Heart left ventricle (tissue), 13 donors: ENCODE measurements around the gene GDI1.

ENCODE experiments used
- POLR2A ChIP-seq, 2 donors: fragments of 450-650 bp; IDR thresholded peaks; one replicate each; pipeline ENCODE4 v1.6.1; 2017; ENCODE audit warnings: antibody characterized with exemption in 2 of 2, mild to moderate bottlenecking in 2 of 2, moderate library complexity in 2 of 2
- TF ChIP-seq, protein P1 (sequence below), 12 donors: fragments of 200-600 bp; sonication (generic) in 4 of 12; IDR thresholded peaks; one replicate each; pipeline versions ENCODE4 v1.5.0 to v1.8.0; 2018 to 2022; ENCODE audit warnings: antibody characterized with exemption in 12 of 12, mild to moderate bottlenecking in 5 of 12
- donor health status: ischemic (EF 13 %, LVEDD 7.1; RV severe dilation, severe dysfunction).
- donor health status: DM: no; HTN: yes; CAD: no.
- donor health status: DM: no; HTN: no; CAD: no.
- donor health status: ischemic (EF 25% LVEDD 6.9; RV normal size, moderate dysfunction).
- donor health status: ischemic (EF 25% LVEDD 5.7; RV mildly dilated, moderate dysfunction).
- donor health status: ischemic (EF 35%, LVEDD 5.7; RV mildly dilated, moderate dysfunction).
- donor health status: nonischemic (EF 11% LVEDD 7.7; RV severe dilation, severe dysfunction).
- donor health status: DM: yes; HTN: yes; CAD: no.
- donor health status: PGD.
- donor health status: ischemic (EF 29% LVEDD 5.4; RV normal size, mild dysfunction).
- donor health status: nonischemic (EF 23%, LVEDD 6.1; RV moderate dilation, normal function).

DNA sequence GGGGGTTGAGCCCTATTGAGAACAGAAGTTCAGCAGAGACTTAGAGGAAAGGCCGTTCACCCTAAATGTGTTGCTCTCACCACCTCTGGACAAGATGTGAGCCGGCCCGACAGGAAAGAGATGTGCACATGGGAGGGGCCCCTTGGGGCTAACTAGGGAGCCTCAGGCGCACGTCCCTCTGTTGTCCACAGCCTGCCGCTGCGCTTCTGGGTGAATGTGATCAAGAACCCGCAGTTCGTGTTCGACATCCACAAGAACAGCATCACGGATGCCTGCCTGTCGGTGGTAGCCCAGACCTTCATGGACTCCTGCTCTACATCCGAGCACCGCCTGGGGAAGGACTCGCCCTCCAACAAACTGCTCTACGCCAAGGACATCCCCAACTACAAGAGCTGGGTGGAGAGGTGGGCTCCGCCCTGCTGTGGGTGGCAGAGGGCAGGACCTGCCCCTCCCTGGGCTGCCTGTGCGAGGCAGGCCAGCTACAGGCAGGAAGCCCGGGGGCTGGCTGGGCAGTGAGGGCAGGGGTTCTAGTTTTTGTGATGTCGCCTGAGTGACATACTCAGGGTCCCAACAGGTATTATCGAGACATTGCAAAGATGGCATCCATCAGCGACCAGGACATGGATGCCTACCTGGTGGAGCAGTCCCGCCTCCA, 34.1 kb downstream of the GDI1 start:
- TF ChIP-seq, protein P1, sequence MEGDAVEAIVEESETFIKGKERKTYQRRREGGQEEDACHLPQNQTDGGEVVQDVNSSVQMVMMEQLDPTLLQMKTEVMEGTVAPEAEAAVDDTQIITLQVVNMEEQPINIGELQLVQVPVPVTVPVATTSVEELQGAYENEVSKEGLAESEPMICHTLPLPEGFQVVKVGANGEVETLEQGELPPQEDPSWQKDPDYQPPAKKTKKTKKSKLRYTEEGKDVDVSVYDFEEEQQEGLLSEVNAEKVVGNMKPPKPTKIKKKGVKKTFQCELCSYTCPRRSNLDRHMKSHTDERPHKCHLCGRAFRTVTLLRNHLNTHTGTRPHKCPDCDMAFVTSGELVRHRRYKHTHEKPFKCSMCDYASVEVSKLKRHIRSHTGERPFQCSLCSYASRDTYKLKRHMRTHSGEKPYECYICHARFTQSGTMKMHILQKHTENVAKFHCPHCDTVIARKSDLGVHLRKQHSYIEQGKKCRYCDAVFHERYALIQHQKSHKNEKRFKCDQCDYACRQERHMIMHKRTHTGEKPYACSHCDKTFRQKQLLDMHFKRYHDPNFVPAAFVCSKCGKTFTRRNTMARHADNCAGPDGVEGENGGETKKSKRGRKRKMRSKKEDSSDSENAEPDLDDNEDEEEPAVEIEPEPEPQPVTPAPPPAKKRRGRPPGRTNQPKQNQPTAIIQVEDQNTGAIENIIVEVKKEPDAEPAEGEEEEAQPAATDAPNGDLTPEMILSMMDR (IDR thresholded peaks at IDR 0.05): no peak
- TF ChIP-seq POLR2A (IDR thresholded peaks at IDR 0.05): no peak
